IPS-18c (cell line): ENCODE data around the gene CATSPERD.

Source experiments
- H3K4me3 ChIP-seq: 2 replicates; pipeline ENCODE4 v1.7.0; 2013; ENCODE audit warnings: low read depth, mild to moderate bottlenecking, low read length, moderate library complexity; ENCODE audit not compliant: insufficient read depth
- H3K9me3 ChIP-seq: one replicate; pipeline ENCODE4 v1.6.1; 2013; ENCODE audit warnings: mild to moderate bottlenecking, low read length, moderate library complexity; ENCODE audit not compliant: control insufficient read depth, insufficient read depth

CATSPERD gene

GRCh38 chr19:5719961-5720790 lies at the start of gene CATSPERD, which contains the start of gene LONP1:
Gene CATSPERD, plus strand, starts transcription at chr19:5720637. Its CDS starts 101 bp downstream, at chr19:5720738.
Gene LONP1, minus strand, starts transcription at chr19:5720146. Its CDS starts 14 bp downstream, at chr19:5720132.
- H3K4me3 ChIP-seq: peak within 1 kb of the TSS; percentile 98

GRCh38 chr19:5671600-5671999 lies 48.8 kb upstream of the CATSPERD start:
- Histone ChIP-seq H3K4me3 (no peak overlapping the region), H3K9me3 (no peaks in the 10 kb centered on the region)

More at GRCh38 chr19:5719961-5720790, at the start of gene CATSPERD, which contains the start of gene LONP1:
- H3K9me3 ChIP-seq: no peaks in the 10 kb centered on the region

GRCh38 chr19:5672708-5673459 lies 47.6 kb upstream of the CATSPERD start:
- Histone ChIP-seq H3K4me3 (no peak overlapping the region), H3K9me3 (no peaks in the 10 kb centered on the region)

- no peak overlapping the region for H3K4me3 ChIP-seq
Measured at GRCh38 chr19:5673752-5674151, 46.7 kb upstream of the CATSPERD start.

GRCh38 chr19:5674714-5675113 lies 45.7 kb upstream of the CATSPERD start:
- Histone ChIP-seq H3K9me3 (no peaks in the 10 kb centered on the region), H3K4me3 (no peak overlapping the region)

More at GRCh38 chr19:5673752-5674151, 46.7 kb upstream of the CATSPERD start:
- no peaks in the 10 kb centered on the region for H3K9me3 ChIP-seq

GRCh38 chr19:5676105-5676771 lies 44.2 kb upstream of the CATSPERD start:
- Histone ChIP-seq H3K9me3 (no peaks in the 10 kb centered on the region), H3K4me3 (no peak overlapping the region)

GRCh38 chr19:5676772-5677105 lies 43.7 kb upstream of the CATSPERD start:
- no peak overlapping the region for H3K4me3 ChIP-seq
- no peaks in the 10 kb centered on the region for H3K9me3 ChIP-seq

- H3K9me3 ChIP-seq: no peaks in the 10 kb centered on the region
- no peak overlapping the region for H3K4me3 ChIP-seq
Measured at GRCh38 chr19:5677136-5677535, 43.3 kb upstream of the CATSPERD start.

- Histone ChIP-seq H3K9me3 (no peaks in the 10 kb centered on the region), H3K4me3 (no peak overlapping the region)
Measured at GRCh38 chr19:5677580-5677979, 42.9 kb upstream of the CATSPERD start.

- H3K4me3 ChIP-seq: no peak overlapping the region
- H3K9me3 ChIP-seq: no peaks in the 10 kb centered on the region
Measured at GRCh38 chr19:5678071-5678718, 42.2 kb upstream of the CATSPERD start.

GRCh38 chr19:5679289-5680083 lies 41.0 kb upstream of the CATSPERD start:
- Histone ChIP-seq H3K9me3 (no peaks in the 10 kb centered on the region), H3K4me3 (peak overlapping the region; percentile 60)

GRCh38 chr19:5680084-5680436 lies 40.4 kb upstream of the CATSPERD start:
- H3K9me3 ChIP-seq: no peaks in the 10 kb centered on the region
- peak overlapping the region; percentile 60 for H3K4me3 ChIP-seq

GRCh38 chr19:5680437-5681368 lies 39.7 kb upstream of the CATSPERD start, which contains the start of the genes HSD11B1L and MICOS13:
Gene HSD11B1L, plus strand, starts transcription at chr19:5681027. Its CDS starts 3,806 bp downstream, at chr19:5684833.
Gene MICOS13, minus strand, starts transcription at chr19:5680516. Its CDS starts 30 bp downstream, at chr19:5680486.
- H3K4me3 ChIP-seq: peak within 1 kb of the TSS; percentile 60

GRCh38 chr19:5681391-5682106 lies 38.9 kb upstream of the CATSPERD start:
- Histone ChIP-seq H3K4me3 (peak overlapping the region; percentile 60), H3K9me3 (no peaks in the 10 kb centered on the region)

More at GRCh38 chr19:5680437-5681368, 39.7 kb upstream of the CATSPERD start, which contains the start of the genes HSD11B1L and MICOS13:
- H3K9me3 ChIP-seq: no peaks in the 10 kb centered on the region

- no peaks in the 10 kb centered on the region for H3K9me3 ChIP-seq
- no peak overlapping the region for H3K4me3 ChIP-seq
Measured at GRCh38 chr19:5682107-5682482, 38.3 kb upstream of the CATSPERD start.
